ENCODE data around the gene RNF115.

GRCh38 chr1:145750426-145750825, 73.5 kb downstream of the RNF115 start:
- TF ChIP-seq EP300 (IDR thresholded peaks at IDR 0.05) (no peak), POLR2AphosphoS5 (IDR thresholded peaks at IDR 0.05) (no peak)
